COLO829 (cell line): ENCODE data around the gene UBE2Q1.

ENCODE experiments used
- DNase-seq: peaks from one replicate; pipeline ENCODE4 v3.0.0; 2012; ENCODE audit warnings: low spot score

UBE2Q1 gene

DNA sequence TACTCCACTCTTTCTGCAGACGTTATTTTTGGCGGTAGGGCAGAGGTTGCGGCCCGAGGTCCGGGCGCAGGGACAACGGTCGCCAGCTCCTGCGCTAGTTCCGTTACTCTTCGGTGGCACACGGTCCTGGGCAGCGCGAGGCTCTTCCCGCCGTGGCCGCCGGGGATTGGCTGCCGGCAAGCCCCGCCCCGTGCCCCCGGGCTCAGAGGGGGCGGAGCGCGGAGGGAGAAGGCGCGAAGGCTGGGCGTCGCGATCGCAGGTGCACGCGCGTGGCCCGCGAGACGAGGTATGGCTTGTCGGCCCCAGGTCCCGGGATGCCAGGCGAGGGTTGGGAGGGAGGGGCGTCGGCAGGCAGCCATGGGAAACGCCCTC is 55.7 kb downstream of the UBE2Q1 start:
- no peak for DNase-seq

DNA sequence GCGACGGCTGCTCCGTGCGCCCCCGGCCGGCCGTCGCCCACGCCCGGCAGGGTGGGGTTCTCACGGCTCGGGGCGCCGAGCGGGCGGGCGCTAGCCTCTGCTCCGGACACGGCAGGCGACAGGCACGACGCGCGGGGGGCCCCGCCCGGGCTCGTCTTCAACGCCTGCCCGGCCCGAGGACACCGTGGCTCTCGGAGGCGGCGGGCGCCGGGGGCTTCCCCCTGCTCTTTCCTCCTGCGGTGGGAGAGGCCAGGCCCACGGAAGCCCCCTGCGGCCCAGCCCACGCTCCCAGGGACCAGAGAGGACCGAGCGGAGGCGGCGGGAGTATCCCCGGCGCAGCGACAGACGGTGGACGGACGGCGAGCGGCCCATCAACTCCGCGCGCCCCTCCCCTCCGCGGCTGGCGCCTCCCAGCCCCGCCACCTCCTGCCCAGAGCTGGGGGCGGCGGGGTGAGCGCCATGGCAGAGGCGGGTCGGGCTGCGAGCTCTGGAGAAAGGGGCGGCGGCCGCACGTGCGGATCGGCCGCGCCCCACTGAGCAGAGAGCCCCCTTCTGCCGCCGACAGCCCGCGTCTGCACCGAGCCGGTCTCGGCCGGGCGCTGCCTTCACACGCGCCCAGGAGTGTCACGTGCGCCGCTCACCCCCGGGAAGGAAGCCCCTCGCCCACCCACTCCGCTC is 56.3 kb downstream of the UBE2Q1 start, which contains the start of the genes SHE and TDRD10:
TSS of gene SHE (minus strand) at position 347 of the 678 bp plus-strand sequence. CDS start 386 bp downstream, outside the sequence.
TSS of gene TDRD10 (plus strand) at position 154 of the 678 bp plus-strand sequence. CDS start 4,685 bp downstream, outside the sequence.
- DNase-seq, result no peak

DNA sequence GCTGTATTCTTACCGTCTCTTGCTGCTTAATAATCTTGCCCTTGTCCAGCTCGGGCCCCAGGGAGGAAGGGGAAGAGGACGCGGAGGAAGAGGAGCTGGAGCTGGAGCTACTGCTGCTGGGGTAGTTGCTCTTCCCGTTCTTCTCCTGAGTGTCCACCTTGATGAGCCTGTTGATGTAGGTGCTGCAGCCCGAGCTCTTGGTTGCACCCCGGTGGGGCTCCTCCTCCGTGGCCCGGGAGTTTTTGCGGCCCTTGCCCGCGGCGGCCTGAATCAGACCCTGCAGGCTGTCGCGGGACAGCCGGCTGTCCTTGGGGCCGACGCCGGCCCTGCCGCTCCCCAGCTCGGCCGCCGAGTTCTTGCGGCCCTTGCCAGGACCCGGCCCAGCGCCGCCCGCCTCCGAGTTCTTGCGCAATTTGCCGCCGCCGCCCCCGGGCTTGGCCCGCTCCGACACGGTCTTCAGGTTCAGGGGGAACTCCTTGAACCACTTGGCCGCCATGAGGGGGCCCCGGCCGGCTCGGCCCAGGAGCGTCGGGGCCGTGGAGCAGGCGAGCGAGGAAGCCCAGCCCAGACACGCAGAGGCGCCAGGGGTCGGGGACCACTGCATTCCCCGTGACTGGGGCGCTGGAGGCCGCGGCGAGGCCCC is 56.9 kb downstream of the UBE2Q1 start:
- no peak for DNase-seq

DNA sequence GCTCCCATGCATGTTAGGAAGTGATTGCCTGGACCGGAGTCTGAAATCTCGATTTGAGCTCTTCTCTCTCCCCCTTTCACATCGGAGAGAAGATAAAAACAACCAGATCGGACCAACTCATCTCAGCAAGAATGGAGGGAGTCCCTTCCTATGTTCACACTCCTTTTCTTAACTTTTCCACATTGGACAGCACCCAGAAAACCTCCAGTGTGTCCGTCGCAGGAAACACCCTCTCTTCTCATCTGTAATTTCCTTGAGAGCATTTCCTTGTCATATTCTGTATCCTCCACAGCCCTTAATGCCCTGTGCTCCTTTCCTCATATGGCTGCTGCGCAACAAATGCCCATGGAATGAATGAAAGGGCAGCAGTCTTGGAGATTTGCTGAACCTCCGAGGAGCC is 57.9 kb downstream of the UBE2Q1 start:
- no peak for DNase-seq

DNA sequence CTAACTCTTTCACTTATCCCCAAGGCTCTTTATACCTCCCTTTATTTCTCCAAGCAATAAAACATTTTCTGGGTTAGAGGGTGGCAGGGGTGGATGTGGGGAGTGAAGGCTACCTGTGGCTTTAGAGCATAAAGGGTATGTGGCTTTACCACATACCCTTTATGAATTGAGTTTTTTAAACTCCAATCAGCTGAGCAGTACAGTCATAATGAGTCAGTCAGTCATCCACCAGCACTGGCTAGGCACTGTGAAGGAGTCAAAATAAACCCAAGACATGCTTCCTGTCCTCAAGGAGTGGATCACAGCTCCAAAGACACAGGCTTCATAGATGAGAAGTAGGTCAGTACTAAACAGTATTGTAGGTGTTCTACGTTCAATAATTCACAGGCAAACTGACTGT is 59.0 kb downstream of the UBE2Q1 start:
- no peak for DNase-seq
